SHP77 treated with DMSO at 0.1 percent for 48 hours (cell line): ENCODE measurements around the gene KDELR1.
"Not testable (repeated sequence)": the region's sequence is repeated elsewhere in the genome, so short reads cannot be mapped to it uniquely, and the experiment has no call there.

Experiments used
- DNase-seq: peaks from one replicate; lab custom pipeline; 2025; lab: John Stamatoyannopoulos, UW

Gene KDELR1

GRCh38 chr19:48397263-48398101 lies 6.1 kb upstream of the KDELR1 start:
- DNase-seq: no peak

GRCh38 chr19:48396824-48397176 lies 5.4 kb upstream of the KDELR1 start:
- DNase-seq: no peak

DNA sequence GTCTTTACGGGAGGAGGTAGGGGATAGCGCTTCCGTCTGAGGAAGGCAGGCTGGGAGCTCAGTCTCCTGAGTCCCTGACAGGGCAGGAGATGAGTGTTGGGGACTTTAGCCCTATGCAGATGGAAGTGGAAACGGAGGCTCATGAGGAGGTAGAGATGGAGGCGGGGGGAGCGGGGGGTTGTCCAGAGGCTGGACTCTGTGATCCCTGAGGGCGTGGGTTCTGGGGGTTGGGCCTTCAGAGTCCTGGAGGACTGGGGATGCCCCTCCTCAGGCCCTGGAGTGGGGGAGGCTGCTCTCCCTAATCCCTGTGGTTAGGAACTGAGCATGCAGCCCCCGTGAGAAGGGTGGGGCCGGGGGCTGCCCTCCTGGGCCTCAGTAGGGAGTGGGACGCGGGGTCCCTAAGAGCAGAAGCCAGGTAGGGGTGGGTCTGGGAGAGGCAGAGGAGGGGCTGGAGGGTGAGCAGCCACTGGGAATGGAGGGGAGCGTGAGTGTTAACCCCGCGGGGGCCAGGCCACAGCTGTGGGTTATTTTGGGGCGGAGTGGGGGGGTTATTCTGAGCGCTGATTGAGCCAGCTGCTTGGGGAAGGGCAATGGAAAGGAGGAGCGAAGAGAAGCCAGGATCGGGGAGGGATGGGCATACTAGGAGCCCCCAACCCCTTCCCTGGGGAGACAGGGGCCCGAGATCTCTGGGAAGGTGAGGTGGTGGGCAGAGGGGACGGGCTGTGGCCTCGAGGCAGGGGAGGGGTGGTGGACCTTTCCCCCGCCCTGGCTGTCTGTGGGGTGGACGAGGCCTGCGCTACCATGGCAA lies 4.9 kb upstream of the KDELR1 start:
- DNase-seq: no peak

GRCh38 chr19:48395499-48395898 lies 4.1 kb upstream of the KDELR1 start:
- no peak for DNase-seq

GRCh38 chr19:48395170-48395455 lies 3.8 kb upstream of the KDELR1 start:
- no peak for DNase-seq

DNA sequence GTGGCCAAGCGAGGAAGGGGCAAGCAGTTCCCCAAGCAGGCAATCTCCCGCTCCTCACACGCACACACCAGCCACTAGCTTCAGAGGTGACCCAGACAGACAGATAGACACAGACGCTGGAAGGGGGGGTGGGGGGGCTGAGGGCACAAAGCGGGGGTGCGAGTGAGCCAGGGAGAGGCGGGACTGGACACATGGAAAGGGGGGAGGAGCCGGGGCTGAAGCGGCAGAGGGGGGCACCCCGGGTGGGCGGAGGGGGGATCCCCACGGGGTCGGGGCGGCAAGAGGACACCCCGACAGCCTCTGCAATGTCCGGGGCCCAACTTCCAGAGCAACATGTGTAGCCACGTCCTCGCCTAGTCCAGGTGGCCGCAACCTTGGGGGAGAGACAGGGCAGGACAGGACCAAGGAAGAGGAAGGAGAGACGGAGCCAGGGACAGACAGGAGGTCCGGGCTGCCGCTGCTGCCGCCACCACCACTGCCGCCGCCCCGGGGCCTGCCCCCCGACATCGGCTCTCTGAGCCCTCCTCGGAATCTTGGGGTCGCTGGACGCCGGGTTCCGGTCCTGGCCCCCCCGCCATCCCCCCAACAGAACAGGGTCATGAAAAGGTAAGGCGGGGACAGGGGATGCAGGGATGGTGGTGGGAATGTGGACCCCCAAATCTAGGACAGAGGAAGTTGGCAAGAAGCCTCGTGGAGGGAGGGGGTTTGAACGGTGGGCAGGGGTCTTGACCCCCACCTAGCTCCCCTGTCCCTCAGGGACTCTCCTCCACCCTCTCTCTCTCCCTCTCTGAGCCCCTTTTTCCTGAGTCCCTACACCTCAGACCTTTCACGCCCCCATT lies 3.2 kb upstream of the KDELR1 start:
- no peak for DNase-seq

DNA sequence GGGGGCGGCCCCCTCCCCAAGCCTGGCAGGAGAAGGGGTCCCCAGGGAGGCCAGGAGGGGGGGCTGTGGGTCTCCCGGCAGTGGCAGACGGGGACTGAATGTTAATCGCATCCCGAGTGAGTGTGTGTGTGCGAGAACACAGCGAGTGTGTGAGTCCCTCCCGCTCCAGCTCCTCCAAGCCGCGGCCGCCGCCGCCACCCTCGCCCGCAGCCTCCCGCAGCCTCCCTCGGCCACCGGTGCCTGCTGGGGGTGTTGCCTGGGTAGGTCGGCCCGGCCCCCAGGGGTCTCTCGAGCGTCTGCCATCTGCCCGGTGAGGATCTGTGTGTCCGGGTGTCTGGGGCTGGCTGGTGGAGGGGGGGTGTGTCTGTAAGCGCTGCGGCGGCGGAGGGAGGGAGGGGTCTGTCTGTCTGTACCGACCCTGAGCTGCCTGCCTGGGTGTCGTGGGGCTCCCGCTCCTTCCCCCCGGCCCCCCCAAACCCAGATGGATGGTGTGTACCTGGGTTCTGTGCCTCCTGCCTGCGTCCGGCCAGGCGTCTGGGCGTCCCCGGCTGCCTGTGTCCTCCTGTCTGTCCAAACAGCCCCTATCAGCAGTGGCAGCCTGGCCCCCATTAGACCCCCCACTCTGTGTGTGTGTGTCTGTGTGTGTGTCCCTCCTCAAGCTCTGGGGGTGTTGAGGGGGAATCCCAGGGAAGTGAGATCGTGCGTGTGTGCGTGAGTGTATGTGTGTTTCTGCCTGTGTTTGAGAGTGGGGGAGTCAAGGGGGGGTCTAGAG lies 2.4 kb upstream of the KDELR1 start, which contains the start of gene GRIN2D:
TSS of gene GRIN2D (plus strand) at position 110 of the 772 bp plus-strand sequence. CDS start 4,725 bp downstream, outside the sequence.
- DNase-seq: no peak

- no peak for DNase-seq
Observed at GRCh38 chr19:48392860-48393558, 1.7 kb upstream of the KDELR1 start.

- DNase-seq: not testable (repeated sequence)
Observed at GRCh38 chr19:48392006-48392344, 624 bp upstream of the KDELR1 start.

DNA sequence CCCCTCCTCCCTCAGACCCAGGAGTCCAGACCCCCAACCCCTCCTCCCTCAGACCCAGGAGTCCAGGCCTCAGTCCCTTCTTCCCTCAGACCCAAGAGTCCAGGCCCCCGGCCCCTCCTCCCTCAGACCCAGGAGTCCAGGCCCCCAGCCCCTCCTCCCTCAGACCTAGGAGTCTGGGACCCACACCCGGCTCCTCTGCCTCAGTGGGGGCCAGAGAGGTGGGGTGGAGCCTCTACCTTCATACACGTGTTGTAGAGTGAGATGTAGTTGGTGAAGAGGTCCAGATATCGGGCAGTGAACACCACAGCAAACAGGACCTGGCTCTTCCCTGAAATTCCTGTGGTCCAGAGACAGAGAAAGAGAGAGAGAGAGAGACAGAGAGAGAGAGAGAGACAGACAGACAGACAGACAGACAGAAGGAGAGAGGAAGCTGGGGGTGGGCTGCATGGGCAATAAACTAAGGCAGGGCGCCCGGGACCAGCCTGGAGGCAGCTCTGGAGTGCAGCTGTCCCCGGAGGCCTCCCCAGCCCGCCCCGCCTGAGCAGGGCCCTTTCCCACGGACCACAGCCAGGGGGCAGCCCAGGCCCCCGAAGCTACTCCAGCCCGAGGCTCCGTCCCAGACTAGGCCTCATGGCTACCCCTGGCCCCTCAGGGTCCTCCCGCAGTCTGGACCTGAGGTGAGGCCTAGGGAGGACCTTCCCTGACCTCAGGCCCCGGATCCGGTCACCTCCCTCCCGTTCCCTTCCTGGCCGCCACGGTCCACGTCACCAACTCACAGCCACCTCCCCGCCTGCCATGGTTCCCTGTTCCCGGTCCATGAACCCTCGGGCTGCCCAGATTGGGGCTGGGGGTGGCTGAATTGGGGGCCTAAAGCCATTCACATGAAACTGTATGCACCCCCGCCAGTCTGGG lies 907 bp downstream of the KDELR1 start:
- no peak for DNase-seq

DNA sequence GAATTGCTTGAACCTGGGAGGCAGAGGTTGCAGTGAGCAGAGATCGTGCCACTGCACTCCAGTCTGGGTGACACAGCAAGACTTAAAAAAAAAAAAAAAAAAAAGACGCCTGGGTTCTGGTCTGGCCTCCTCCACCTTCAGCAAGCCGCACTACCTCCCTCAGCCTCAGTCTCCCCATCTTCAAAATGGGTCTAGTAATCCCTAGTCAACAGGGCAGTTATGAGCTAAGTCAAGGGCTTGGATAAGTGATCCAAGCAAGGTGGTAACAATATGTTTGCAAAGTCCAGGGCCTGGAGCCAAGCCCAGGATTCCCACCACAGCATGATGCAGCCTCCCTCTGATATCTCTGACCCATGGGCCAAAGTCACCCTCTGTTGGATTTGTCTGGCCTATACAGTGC lies 4.4 kb downstream of the KDELR1 start:
- no peak for DNase-seq

DNA sequence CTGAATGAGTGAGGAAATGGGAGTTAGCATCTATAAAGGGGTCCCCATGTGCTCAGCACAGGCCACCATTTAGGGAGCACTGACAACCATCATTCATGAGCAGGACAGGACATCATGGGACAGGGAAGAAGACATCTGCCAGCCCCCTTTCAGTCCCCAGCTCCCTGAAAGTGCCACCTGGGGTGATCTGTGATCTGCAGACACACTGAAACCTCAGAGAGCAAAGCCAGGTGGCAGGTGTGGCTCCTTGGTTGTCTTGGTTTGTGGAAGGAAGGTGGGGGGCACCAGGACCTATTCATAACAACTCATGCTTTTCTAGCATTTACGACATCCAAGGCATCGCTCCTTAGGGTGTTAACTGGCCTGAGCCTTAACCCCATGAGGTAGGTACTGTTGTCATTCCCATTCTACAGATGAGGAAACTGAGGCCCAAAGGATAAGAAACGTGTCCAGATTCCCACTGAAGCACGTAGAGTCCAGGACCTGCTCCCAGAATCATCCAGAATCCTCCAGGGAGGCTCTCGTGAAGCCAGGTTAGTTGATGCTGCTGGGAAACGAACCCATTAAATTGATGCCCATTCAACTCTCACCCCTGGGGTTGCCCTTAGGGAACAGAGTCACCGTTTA lies 5.8 kb downstream of the KDELR1 start:
- DNase-seq: no peak

DNA sequence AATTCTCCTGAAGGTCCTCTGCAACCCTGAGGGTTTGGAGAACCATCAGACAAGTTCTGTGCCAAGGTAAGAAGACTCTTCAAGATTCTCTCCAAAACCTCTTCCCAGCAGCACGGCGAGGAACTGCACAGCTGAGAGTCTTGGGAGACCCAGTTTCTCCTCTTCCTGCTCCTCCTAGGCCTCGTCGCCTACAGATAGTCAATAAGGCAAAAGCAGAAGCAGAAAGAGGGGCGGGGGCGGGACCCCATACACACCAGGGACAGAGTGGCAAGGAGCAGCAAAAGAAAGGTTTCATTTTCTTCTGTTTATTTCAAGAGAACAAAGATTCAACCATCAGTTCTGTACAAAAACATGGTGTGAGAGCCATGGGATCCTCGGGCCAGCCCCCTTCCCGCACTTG lies 9.1 kb downstream of the KDELR1 start:
- no peak for DNase-seq

GRCh38 chr19:48381178-48381950 lies 10.0 kb downstream of the KDELR1 start:
- no peak for DNase-seq

DNA sequence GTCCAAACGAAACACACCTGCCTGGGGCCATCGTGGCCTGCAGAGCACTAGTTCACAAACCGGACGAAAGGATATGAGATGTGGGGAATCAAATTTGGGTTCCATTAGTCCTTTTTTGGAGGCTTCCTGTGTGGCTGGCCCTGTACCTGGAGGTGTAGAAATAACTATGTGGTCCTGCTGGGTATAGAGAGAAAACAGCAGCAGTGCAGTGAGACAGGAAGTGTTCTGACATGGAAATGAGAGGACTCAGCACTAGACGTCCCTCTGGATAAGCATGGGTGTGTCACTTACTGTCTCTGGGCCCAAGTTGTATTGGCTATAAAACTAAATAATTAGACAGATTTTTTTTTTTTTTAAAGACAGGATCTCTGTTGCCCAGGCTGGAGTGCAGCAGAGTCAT lies 12.3 kb downstream of the KDELR1 start:
- DNase-seq: no peak

GRCh38 chr19:48378194-48378570 lies 13.2 kb downstream of the KDELR1 start:
- DNase-seq: no peak

- no peak for DNase-seq
Observed at GRCh38 chr19:48373567-48373966, 17.8 kb downstream of the KDELR1 start.

DNA sequence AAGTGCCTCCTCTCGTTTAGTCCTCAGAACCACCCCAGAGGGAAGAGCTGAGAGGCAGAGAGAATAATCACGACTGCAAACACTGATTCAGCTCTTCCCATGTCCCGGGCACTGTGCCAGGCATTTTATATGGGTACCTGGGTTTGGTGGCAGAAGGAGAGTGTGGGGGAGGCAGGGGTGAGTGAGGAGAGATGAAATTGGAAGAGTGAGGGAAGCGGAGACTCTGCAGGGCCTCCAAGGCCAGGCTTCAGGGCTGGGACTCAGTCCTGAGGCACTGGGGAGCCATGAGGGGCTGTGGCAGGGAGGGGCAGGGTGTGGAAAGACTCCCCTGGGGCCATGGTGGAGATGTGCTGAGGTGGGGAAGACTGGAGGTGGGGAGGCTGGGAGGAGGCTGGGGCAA lies 18.4 kb downstream of the KDELR1 start:
- DNase-seq: peak; percentile 54

GRCh38 chr19:48371771-48372170 lies 19.6 kb downstream of the KDELR1 start:
- not testable (repeated sequence) for DNase-seq
